CD14-positive monocyte (primary cell): ENCODE data around the gene PRRC2B. TPM values are rescaled to one million over a fixed set of nuclear protein-coding genes. Genes with fewer than 3 reads are reported as not detected.
A peak's percentile ranks its signal among the peaks of the same experiment; 100 is the strongest.

Experiments
- DNase-seq, 3 donors: peaks; one replicate each; pipeline ENCODE4 v3.0.0-alpha.2; 2011 to 2022
- H2AFZ ChIP-seq: 2 replicates; pipeline ENCODE4 v1.6.0; 2012; ENCODE audit warnings: mild to moderate bottlenecking, low read depth, low read length, inconsistent platforms; ENCODE audit not compliant: insufficient read depth, poor library complexity, severe bottlenecking
- H3K27ac ChIP-seq, 2 donors: 1 replicate in 1 of 2; 2 replicates in 1 of 2; pipeline ENCODE4 v1.5.1; 2012 to 2013; ENCODE audit warnings: low read length in 2 of 2, control low read depth in 1 of 2, inconsistent platforms in 1 of 2, low read depth in 1 of 2, mild to moderate bottlenecking in 1 of 2
- H3K27me3 ChIP-seq, 2 donors: one replicate each; pipeline versions ENCODE4 v1.6.0 to v1.6.1; 2011 to 2013; ENCODE audit warnings: low read length in 2 of 2; ENCODE audit not compliant: control insufficient read depth in 2 of 2, insufficient read depth in 2 of 2
- H3K36me3 ChIP-seq, 2 donors: replicated peaks in 1 of 2; 1 replicate in 1 of 2; 2 replicates in 1 of 2; pipeline versions ENCODE4 v1.5.1 to v1.6.1; 2012 to 2013; ENCODE audit warnings: low read length in 2 of 2, control low read depth in 1 of 2, inconsistent platforms in 1 of 2, mild to moderate bottlenecking in 1 of 2; ENCODE audit not compliant: insufficient read depth in 2 of 2, control insufficient read depth in 1 of 2
- H3K4me1 ChIP-seq, 2 donors: 1 replicate in 1 of 2; 2 replicates in 1 of 2; pipeline versions ENCODE4 v1.5.1 to v1.6.1; 2012 to 2013; ENCODE audit warnings: low read length in 2 of 2, control low read depth in 1 of 2, inconsistent platforms in 1 of 2, mild to moderate bottlenecking in 1 of 2, moderate library complexity in 1 of 2; ENCODE audit not compliant: insufficient read depth in 2 of 2, control insufficient read depth in 1 of 2
- H3K4me2 ChIP-seq: replicated peaks from 2 replicates; pipeline ENCODE3; 2012; ENCODE audit warnings: low read length, moderate library complexity, mild to moderate bottlenecking; ENCODE audit not compliant: poor library complexity, severe bottlenecking; ENCODE audit errors: extremely low read depth
- H3K4me3 ChIP-seq, 3 experiments: fragments of 200-600 bp in 1 of 3; sonication (generic) in 1 of 3; replicated peaks in 1 of 3; 1 replicate in 2 of 3; 2 replicates in 1 of 3; pipeline ENCODE4 v1.5.1; 2011 to 2013; ENCODE audit warnings: low read length in 3 of 3, mild to moderate bottlenecking in 3 of 3, control low read depth in 2 of 3, low read depth in 2 of 3, inconsistent platforms in 1 of 3, moderate library complexity in 1 of 3
- H3K79me2 ChIP-seq: 2 replicates; pipeline ENCODE4 v1.6.0; 2012; ENCODE audit warnings: mild to moderate bottlenecking, control low read depth, inconsistent platforms, low read length, moderate library complexity; ENCODE audit not compliant: insufficient read depth
- H3K9ac ChIP-seq: 2 replicates; pipeline ENCODE4 v1.6.0; 2017; ENCODE audit warnings: low read length, mild to moderate bottlenecking; ENCODE audit not compliant: insufficient read depth, poor library complexity, severe bottlenecking
- H3K9me3 ChIP-seq, 2 donors: replicated peaks in 1 of 2; 1 replicate in 1 of 2; 2 replicates in 1 of 2; pipeline versions ENCODE4 v1.5.1 to v1.6.1; 2012 to 2013; ENCODE audit warnings: low read length in 2 of 2, control low read depth in 1 of 2; ENCODE audit not compliant: control insufficient read depth in 1 of 2, insufficient read depth in 1 of 2
- H4K20me1 ChIP-seq: 2 replicates; pipeline ENCODE4 v1.6.0; 2012; ENCODE audit warnings: mild to moderate bottlenecking, low read length, control low read depth, moderate library complexity; ENCODE audit not compliant: insufficient read depth
- H3K27ac Mint-ChIP-seq, 7 donors: one replicate each; pipeline ENCODE4 v1.8.0; 2020; ENCODE audit warnings: mild to moderate bottlenecking in 7 of 7, mixed read lengths in 7 of 7, moderate library complexity in 6 of 7, inconsistent platforms in 2 of 7
- H3K27me3 Mint-ChIP-seq, 3 donors: one replicate each; pipeline ENCODE4 v1.8.0; 2021 to 2022; ENCODE audit warnings: low read depth in 3 of 3, mild to moderate bottlenecking in 3 of 3, mixed read lengths in 3 of 3, moderate library complexity in 3 of 3, inconsistent platforms in 1 of 3
- H3K36me3 Mint-ChIP-seq, 2 donors: one replicate each; pipeline ENCODE4 v1.8.0; 2020; ENCODE audit warnings: mixed read lengths in 2 of 2, inconsistent platforms in 1 of 2, mild to moderate bottlenecking in 1 of 2
- H3K4me1 Mint-ChIP-seq: one replicate; pipeline ENCODE4 v1.8.0; 2020; ENCODE audit warnings: mild to moderate bottlenecking, mixed read lengths
- H3K4me3 Mint-ChIP-seq, 2 donors: one replicate each; pipeline ENCODE4 v1.8.0; 2020; ENCODE audit warnings: mild to moderate bottlenecking in 2 of 2, mixed read lengths in 2 of 2, moderate library complexity in 1 of 2
- H3K9me3 Mint-ChIP-seq, 7 donors: one replicate each; pipeline ENCODE4 v1.8.0; 2020 to 2022; ENCODE audit warnings: mixed read lengths in 7 of 7, mild to moderate bottlenecking in 6 of 7, moderate library complexity in 6 of 7, inconsistent platforms in 2 of 7
- CTCF ChIP-seq: fragments of 200-600 bp; IDR thresholded peaks from one replicate; pipeline ENCODE4 v1.8.0; 2022; ENCODE audit warnings: antibody characterized with exemption, mild to moderate bottlenecking
- WGBS: methylation state at CpG from one replicate; pipeline ENCODE4 v1.1.5; 2013; ENCODE audit warnings: missing lambda C conversion rate; ENCODE audit not compliant: insufficient coverage; 5-methylcytosine and 5-hydroxymethylcytosine counted together
- intact Hi-C, 2 donors: fragments of 100-400 bp; cut with micrococcal nuclease; formaldehyde crosslinking; loops; one replicate each; pipeline versions ENCODE4 v1.15.0 to v1.15.1; 2023
- polyA plus RNA-seq, 3 donors: library from polyadenylated mRNA; depleted of rRNA in 1 of 3; unstranded in 2 of 3; stranded (reverse) in 1 of 3; fragments of 300-500 nt in 2 of 3; fragments of >200 nt in 1 of 3; fragmentation: Illumina TruSeq in 2 of 3; gene quantifications; 1 replicate in 2 of 3; 2 replicates in 1 of 3; pipeline ENCODE4 v1.2.3, GENCODE V29; 2012 to 2021

PRRC2B gene
- polyA plus RNA-seq, 3 donors = 2.8 to 36.2 (median 8.6) TPM

DNA sequence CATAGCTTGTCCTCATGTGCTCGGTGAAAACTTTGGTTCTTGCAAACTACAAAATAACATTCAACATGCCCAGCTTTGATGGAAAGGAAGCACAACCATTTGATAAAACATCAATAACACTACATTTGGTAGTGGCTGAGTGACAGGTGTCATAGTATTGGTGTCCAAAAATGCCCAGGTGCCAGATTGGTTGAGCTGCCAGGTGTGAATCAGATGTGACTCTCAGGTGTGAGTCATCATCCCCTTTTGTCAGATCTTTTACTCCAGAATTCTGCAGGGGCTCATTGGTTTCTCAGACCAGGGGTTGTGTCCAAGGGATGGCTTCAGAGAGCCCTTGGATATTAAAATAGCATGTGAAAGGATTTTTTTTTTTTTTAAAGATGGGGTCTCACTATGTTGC, 86.4 kb downstream of the PRRC2B start:
- Mint-ChIP-seq H3K27ac (peak overlapping the region in 1 of 7 donors; percentile 15), H3K27me3 (peaks cover 0 to 1% (median 0%) of the 10 kb centered on the region in 3 donors), H3K4me3 (no peak overlapping the region), H3K36me3 (peaks cover 88 to 100% of the 10 kb centered on the region in 2 donors), H3K4me1 (no peaks in the 10 kb centered on the region), H3K9me3 (no peaks in the 10 kb centered on the region)
- no peak for DNase-seq
- no peak overlapping the region for H3K4me2 ChIP-seq
- no peak overlapping the region for H3K27ac ChIP-seq
- TF ChIP-seq CTCF = no peak
- no CpG with 5 or more reads among the region's 1 CpG for WGBS
- H3K4me1 ChIP-seq = no peaks in the 10 kb centered on the region
- H4K20me1 ChIP-seq = peaks cover 70% of the 10 kb centered on the region
- H3K4me3 ChIP-seq = no peak overlapping the region
- H3K9ac ChIP-seq = no peak overlapping the region
- no peak overlapping the region for H2AFZ ChIP-seq
- H3K79me2 ChIP-seq = no peaks in the 10 kb centered on the region
- no peaks in the 10 kb centered on the region for H3K9me3 ChIP-seq
- H3K36me3 ChIP-seq = peaks cover 93 to 98% of the 10 kb centered on the region in 2 donors
- intact Hi-C loops = no loop called here
- H3K27me3 ChIP-seq = no peaks in the 10 kb centered on the region

- no peak overlapping the region for H3K4me2 ChIP-seq
- no peak overlapping the region for H3K27ac ChIP-seq
- no peak for TF ChIP-seq CTCF
- peaks cover 68% of the 10 kb centered on the region for H4K20me1 ChIP-seq
- H3K79me2 ChIP-seq = no peaks in the 10 kb centered on the region
- Mint-ChIP-seq H3K4me1 (no peaks in the 10 kb centered on the region), H3K36me3 (peaks cover 90 to 99% of the 10 kb centered on the region in 2 donors), H3K27ac (peak overlapping the region in 2 of 7 donors; percentile 24 to 33), H3K9me3 (no peaks in the 10 kb centered on the region), H3K27me3 (peaks cover 0 to 1% (median 0%) of the 10 kb centered on the region in 3 donors), H3K4me3 (no peak overlapping the region)
- DNase-seq = no peak
- H3K4me3 ChIP-seq = no peak overlapping the region
- H3K27me3 ChIP-seq = no peaks in the 10 kb centered on the region
- peaks cover 93 to 98% of the 10 kb centered on the region in 2 donors for H3K36me3 ChIP-seq
- no peak overlapping the region for H3K9ac ChIP-seq
- H2AFZ ChIP-seq = no peak overlapping the region
- intact Hi-C loops = no loop called here
- H3K4me1 ChIP-seq = no peaks in the 10 kb centered on the region
- WGBS = 89% methylated on average over 17 of the region's 19 CpGs
- H3K9me3 ChIP-seq = no peaks in the 10 kb centered on the region
Measured at GRCh38 chr9:131481441-131482342, 87.8 kb downstream of the PRRC2B start.
